ENCODE measurements around the gene RPL10A.

RPL10A gene

DNA sequence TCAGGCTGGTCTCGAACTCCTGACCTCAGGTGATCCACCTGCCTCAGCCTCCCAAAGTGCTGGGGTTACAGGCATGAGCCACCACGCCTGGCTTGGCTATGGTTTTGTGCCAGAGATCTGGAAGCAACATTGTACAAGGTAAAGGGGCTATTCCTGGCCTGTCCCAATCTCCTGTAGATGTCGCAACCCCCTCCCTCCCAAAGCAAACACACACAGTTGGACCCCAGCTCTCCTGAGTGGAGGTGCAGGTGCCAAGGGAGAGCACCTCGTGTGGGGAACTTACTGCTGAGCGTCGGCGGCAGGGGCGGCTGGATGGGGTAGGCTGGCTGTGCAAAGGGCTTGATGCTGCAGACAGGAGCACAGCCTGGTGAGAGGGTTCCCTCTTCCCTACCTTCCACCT is 8.8 kb downstream of the RPL10A start:
- DNase-seq = no peak

DNA sequence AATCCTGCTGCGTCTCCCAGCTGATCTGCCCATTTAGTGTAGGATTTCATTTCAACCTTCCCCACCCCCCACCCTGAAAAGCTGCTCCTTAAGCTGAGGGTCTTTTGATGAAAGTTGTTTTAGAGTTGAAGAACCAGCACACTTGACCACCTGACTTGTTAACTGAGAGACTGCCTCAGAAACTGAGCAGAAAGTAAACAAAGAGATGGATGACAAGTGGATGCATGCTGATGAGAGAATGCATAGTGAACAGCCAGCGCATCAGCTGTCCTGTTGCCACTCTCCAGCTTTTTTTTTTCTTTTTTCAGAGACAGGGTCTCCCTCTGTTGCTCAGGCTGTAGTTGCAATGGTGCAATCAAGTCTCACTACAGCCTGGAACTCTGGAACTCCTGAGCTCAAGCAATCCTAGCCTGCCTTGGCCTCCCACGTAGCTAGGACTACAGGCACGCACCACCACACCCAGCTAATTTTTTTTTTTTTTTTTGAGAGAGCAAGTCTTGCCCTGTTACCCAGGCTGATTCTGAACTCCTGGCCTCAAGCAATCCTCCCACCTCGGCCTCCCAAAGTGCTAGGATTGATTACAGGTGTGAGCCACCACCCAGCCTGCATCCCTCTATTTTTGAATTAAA is 9.5 kb downstream of the RPL10A start:
- DNase-seq = no peak

- DNase-seq = no peak
These were observed 10.1 kb downstream of the RPL10A start for GRCh38 chr6:35478259-35478658.

GRCh38 chr6:35480176-35480575 is 12.0 kb downstream of the RPL10A start:
- no peak for DNase-seq

- DNase-seq = no peak
These were observed 13.0 kb downstream of the RPL10A start for GRCh38 chr6:35481226-35481625.

DNA sequence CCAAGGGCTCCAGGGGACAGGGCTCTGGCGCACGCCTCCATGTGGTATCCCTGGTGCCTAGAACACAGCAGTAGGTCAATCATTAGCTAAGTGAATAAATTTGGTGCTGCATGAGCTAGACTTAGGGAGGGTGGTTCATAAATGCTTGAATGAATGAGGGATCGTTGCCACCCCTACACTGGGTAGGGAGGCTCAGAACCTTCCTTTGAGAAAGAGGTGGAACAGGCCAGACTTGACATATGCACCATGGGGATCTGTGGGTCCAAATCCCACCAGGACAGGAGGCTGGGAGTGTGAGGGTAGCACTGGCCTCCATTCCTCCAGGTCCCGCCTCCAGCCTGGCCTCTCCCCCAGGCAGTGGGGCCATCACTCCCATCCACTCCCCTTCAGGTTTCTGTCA is 14.9 kb downstream of the RPL10A start:
- DNase-seq = no peak

- no peak for DNase-seq
These were observed 15.3 kb downstream of the RPL10A start for GRCh38 chr6:35483490-35483889.

DNA sequence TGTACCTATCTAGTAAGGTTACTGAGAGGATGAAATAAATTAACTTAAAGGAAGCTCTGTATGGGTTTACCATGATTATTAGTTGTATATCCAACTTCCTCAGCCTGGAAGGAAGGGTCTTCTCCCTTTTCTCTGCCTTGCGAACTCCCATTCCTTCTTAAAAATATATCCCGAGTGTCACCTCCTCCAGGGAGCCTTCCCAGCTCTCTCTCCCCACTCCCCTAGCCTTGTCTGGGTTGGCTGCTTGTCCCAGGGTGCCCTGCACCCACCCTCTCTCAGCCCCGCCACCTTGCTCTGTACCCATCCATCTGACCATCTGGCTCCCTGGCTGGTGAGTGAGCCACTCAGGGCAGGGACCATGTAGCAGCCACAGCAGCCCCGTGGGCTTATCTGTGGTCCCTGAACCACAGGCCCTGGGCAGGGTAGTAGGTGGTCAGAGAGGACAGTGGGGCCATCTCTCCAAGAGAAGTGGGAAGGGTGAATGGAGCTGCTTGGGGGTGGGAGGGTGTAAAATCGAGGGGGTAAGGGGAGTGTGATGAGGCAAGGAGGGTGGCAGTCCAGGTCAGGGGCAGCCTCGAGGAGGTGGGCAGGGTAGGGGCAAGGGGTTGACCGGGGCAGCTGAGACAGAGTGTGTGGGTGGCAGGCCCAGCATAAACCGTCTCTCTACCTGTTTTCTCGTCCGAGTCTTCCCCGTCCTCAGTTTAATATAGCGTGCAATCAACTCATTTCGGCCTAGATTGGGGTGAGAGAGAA is 15.9 kb downstream of the RPL10A start:
- no peak for DNase-seq

DNA sequence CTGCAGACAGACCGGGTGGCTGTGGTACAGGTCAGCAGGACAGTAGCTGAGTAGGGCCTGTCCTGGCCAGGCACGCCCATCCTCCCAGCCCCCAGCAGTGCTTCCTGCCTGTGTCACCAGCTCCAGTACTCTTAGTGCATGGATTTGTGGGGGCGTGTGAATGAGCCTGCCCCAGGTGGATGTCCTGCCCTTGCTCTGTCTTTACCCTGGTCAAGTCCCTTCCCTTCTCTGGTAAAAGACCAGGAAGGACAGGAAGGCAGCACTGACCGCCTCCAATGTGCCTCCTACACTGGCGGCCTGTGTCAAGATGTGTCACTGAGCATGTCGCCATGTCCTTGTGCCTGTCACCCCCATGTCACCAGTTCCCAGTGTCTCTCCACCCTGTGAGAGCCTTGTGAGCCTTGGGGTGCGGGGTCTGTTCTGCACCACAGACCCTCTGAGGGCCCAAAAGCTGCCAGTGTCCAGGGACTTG is 16.8 kb downstream of the RPL10A start:
- DNase-seq = no peak

DNA sequence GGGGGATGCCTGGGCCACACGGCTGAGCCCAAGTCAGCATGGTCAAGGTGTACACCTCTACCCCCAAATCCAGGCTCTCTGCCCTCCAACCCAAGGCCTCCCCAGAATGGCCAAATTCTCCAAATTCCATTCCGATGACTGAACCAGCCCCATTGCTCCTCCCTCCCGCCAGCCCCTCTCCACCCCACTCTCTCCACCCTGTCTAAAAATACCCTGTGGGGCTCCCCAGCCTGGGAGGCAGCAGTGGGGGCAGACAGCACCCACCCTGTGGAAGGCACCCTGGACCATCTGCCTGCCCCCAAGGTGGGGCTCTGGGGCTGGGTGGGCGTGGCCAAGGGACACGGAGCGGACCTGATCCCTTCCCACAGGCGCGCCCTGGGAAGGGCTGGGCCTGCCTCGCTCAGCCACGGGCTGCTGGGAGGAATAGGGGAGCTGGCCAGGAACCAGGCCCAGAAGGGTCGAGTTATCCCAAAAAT is 17.2 kb downstream of the RPL10A start:
- no peak for DNase-seq

DNA sequence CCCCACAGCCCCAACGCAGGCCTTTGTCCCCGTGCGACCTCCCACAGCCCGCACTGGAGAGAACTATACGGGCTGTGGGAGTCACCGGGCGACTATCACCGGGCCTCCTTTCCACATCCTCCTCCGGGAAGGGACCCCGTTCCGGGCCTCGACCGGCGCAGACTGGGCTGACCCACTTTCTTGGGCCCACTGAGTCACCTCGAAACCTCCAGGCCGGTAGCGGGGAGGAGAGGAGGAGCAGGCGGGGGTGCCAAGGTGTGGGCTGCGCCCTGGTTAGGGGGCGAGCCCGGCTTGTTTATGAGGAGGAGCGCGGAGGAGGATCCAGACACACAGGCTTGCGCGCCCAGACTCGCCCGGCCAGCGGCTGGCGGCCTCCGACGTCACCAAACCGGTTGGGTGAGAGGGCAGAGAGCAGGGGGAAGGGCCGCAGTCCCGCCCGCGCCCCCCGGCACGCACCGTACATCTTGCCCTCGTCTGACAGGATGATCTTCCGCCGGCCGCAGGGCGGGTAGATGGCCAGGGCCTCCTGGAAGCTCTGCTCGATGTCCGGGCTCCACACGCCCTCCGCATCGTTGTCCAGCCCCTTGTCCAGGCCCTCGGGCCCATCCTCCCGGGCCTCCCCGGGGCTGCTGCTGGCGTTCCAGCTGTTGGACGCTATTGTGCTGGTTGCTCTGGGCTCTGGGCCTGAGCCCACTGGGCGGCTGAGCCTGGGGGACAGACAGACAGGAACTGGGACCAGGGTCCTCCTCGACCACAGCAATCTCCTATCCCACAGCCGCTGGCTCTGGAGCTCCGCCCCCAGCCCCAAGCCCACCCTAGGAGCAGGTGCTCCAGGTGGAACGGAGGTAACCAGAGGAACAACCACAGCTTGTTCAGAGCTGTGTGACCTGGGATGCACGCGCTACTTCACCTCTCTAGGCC is 18.1 kb downstream of the RPL10A start:
- DNase-seq = no peak

DNA sequence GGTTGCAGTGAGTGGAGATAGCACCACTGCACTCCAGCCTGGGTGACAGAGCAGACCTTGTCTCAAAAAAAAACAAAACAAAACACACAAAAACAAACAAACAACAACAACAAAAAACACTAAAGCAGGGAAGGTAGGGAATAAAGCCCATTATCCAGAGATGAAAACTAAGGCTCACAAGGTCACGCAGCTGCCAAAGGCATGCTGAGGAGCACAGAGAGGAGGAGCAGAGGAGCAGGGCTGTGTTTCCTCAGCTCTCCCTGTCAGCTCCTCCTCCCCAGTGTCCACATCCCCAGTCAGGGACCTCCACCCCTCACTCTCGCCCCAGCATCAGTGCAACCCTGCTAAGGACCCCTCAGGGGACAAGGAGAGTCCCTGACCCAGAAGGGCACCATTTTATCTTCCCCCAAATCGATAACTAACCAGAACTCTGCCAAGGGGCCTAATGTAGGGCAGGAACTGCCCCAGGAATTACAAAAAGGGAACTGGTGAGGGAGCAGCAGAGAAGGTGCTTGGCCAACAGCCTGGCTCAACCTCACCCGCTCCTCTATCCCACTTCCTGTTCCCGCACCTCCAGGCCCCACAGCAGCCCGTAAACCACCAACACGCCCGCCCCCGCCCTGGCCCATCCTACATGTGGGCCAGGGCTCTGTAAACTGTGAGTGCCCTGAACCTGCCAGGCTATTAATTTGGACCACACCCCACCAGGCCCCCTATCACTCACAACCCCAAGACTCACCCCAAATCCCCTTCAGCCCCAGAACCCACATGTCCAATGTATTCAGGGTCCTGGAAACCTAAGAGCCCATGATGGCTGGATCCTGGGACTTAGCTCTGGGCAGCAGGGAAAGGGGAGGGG is 19.7 kb downstream of the RPL10A start:
- no peak for DNase-seq

DNA sequence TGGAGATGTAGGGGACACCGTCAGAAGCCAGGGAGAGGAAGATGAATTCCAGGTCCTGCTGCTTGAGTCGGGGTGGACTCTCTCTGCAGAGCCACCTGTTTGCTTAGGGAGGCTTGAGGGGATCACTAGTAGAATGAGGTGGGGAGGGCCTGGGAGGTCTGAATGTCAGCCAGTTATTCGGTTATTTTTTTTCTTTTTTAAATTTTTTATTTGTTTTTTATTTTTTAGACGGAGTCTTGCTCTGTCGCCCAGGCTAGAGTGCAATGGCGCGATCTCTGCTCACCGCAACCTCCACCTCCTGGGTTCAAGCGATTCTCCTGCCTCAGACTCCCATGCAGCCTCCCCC is 20.3 kb downstream of the RPL10A start:
- no peak for DNase-seq

DNA sequence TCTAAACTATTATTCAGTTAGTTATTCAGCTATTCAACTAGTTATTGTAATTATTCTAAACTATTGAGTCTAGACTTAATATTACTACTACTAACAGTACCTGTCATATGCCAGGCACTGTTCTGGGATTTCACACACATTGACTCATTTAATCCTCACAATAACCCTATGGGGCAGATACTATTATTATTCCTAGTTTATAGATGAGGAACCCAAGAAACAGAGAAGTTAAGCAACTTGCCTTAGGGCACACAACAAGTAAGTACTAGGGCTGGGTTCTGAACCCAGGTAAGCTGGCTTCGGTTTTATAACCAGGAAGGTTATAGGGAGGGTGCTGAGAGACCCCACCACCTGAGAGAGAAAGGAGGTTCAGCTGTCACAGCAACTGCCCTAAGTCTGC is 20.9 kb downstream of the RPL10A start:
- DNase-seq = no peak

DNA sequence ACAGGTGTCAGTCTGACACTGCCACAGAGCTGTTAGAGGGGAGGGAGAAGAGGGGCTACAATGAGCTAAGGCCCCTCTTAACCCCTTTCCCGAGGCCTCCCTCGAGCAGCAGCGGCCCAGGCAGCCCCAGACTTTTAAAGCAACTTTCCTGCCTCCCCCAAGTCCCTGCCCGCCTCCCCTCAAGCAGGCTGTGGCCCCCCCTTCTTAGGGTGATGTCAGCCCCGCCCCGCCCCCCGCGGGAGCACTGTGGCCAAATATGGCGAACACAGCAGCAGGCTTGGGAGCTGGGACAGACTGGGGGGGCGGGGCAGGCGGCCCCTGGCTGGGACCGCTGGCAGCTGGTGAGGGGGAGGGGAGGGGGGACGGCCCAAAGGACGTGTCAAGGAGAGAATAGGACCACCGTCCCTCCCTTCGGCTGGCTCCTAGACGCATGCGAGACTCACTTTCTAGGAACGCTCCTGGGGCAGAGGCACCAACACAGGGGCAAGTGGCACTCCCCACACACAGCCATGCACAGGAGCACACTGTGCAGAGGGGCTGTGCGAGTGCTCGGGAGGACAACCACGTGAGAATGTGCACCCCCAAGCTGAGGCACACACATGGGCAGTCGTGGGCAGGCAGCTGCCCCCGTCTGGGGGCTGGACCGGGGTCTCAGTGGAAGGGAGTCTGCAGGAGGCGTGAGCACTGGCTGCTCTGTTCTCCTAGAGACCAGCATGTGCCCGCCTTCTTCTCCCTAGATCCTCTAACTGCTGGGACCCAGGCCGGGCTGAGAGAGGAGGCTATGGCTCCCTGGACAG is 22.0 kb downstream of the RPL10A start:
- DNase-seq = no peak

GRCh38 chr6:35490821-35491557 is 22.8 kb downstream of the RPL10A start:
- DNase-seq = no peak

- no peak for DNase-seq
These were observed 23.5 kb downstream of the RPL10A start for GRCh38 chr6:35491558-35492257.

- DNase-seq = no peak
These were observed 24.2 kb downstream of the RPL10A start for GRCh38 chr6:35492258-35492973.

DNA sequence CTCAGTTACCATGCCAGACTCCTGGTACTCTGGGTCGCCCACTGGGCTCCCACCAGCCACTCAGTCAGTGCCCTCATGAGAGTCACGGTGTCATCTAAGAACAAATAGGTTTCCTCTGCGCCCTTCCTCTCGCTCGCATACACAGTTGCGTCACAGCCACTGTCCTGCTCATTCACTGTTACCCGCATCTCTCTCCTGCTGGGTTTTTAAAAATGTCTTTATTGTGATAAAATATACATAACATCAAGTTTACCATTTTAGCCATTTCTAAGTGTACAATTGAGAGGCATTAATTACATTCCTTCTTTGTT is 24.7 kb downstream of the RPL10A start:
- no peak for DNase-seq

Measured in CD4-positive, alpha-beta T cell treated with Interleukin-17A for 1 hour (primary cell).